ENCODE measurements around the gene STRA6. TPM values are rescaled to one million over a fixed set of nuclear protein-coding genes. Genes with fewer than 3 reads are reported as not detected.

Gene STRA6
- total RNA-seq, 4 donors from 2014 or later = 0.39 to 1.9 TPM; not detected in 2

GRCh38 chr15:74240897-74241614 lies 38.5 kb upstream of the STRA6 start:
- no peak for DNase-seq (ENCODE audit: low spot score in 2 of 2)
- Histone ChIP-seq H3K27ac (no peak overlapping the region), H3K27me3 (peaks cover 0 to 12% of the 10 kb centered on the region in 2 donors), H3K4me1 (peaks cover 0 to 34% (median 7%) of the 10 kb centered on the region in 4 donors), H3K9me3 (no peaks in the 10 kb centered on the region), H3K4me3 (no peak overlapping the region), H3K36me3 (no peaks in the 10 kb centered on the region)
- no peak for TF ChIP-seq CTCF (IDR thresholded peaks at IDR 0.05)
- no peak for TF ChIP-seq EP300 (IDR thresholded peaks at IDR 0.05)
- TF ChIP-seq POLR2A (IDR thresholded peaks at IDR 0.05) = no peak
- 59 to 69% methylated on average over 4 of the region's 4 CpGs for WGBS, 2 donors

DNA sequence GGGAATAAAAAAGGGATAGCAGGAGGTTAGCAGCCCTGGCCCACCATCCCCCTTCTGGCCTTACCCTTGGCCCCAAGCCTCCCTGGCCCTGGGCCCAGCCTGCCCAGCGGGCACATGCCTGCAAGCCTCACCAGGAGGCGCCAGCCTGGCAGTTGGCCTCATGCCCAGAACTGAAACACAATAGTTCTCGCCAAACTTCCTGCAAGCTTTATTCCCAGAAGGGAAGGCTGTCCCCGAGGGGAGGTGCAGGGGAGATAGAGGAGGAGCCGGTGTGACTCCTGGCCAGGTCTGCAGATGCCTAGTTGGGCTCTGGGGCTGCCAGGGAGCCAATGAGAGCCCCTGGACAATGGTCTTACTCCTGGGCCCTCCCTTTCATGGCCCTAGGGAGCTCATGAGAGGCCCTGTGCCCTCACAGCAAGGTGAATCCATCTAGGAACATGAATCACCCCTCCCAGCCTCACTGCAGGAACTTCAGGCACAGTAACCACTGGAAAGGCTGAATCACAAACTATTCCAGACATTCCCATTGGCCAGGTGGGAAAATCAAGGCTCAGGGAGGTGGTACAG lies 37.5 kb upstream of the STRA6 start:
- no peaks in the 10 kb centered on the region for H3K9me3 ChIP-seq
- DNase-seq (ENCODE audit: low spot score in 2 of 2) = peak; percentile 19 to 21
- H3K4me1 ChIP-seq = peaks cover 0 to 28% (median 6%) of the 10 kb centered on the region in 4 donors
- WGBS, 2 donors = 3 to 33% methylated on average over 1 to 5 of the region's 5 CpGs
- no peaks in the 10 kb centered on the region for H3K36me3 ChIP-seq
- H3K27me3 ChIP-seq = peaks cover 0 to 3% of the 10 kb centered on the region in 2 donors
- no peak overlapping the region for H3K27ac ChIP-seq
- no peak overlapping the region for H3K4me3 ChIP-seq
- TF ChIP-seq EP300 (IDR thresholded peaks at IDR 0.05) (peak in 1 of 2 donors; percentile 46), POLR2A (IDR thresholded peaks at IDR 0.05) (no peak), CTCF (IDR thresholded peaks at IDR 0.05) (peak in 4 of 5 experiments; percentile 15 to 42 (median 27))

- no peaks in the 10 kb centered on the region for H3K9me3 ChIP-seq
- no peak overlapping the region for H3K27ac ChIP-seq
- DNase-seq (ENCODE audit: low spot score in 2 of 2) = no peak
- H3K36me3 ChIP-seq = no peaks in the 10 kb centered on the region
- peaks cover 0 to 28% (median 6%) of the 10 kb centered on the region in 4 donors for H3K4me1 ChIP-seq
- TF ChIP-seq POLR2A (IDR thresholded peaks at IDR 0.05) = no peak
- TF ChIP-seq EP300 (IDR thresholded peaks at IDR 0.05) = no peak
- TF ChIP-seq CTCF (IDR thresholded peaks at IDR 0.05) = no peak
- 65 to 74% methylated on average over 6 of the region's 6 CpGs for WGBS, 2 donors
- H3K4me3 ChIP-seq = no peak overlapping the region
- H3K27me3 ChIP-seq = no peaks in the 10 kb centered on the region
Observed at GRCh38 chr15:74239051-74239705, 36.6 kb upstream of the STRA6 start.

DNA sequence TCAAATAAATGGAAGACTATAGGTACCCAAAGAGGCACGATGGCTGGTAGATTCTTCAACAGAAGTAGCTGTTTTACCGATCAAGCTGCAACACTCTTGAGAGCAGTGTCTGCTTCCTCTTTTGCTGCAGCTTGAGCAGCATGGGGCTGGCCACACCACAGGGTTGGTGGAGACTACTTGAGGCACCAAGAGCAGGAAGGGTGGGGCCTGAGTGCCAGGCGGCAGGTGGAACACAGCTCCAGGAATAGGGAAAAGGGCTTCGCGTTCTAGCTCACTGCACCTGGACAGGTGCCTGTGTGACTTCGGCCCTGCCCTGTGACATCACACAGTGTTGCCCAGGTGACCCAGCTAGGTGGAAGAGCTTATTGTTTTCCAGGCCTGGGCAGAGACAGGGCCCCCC lies 33.4 kb upstream of the STRA6 start, which contains the start of gene CCDC33:
TSS of gene CCDC33 (plus strand) at position 365 of the 400 bp plus-strand sequence. CDS start 394 bp downstream, outside the sequence.
- Histone ChIP-seq H3K27me3 (peaks cover 0 to under 1% of the 10 kb centered on the region in 2 donors), H3K4me3 (no peak within 1 kb of the TSS), H3K36me3 (no peaks in the 10 kb centered on the region), H3K27ac (no peak within 1 kb of the TSS), H3K4me1 (peaks cover 0 to 14% (median 2%) of the 10 kb centered on the region in 4 donors), H3K9me3 (no peaks in the 10 kb centered on the region)
- WGBS, 2 donors = 68 to 80% methylated on average over 6 of the region's 6 CpGs
- no peak for TF ChIP-seq POLR2A (IDR thresholded peaks at IDR 0.05)
- TF ChIP-seq EP300 (IDR thresholded peaks at IDR 0.05) = no peak
- TF ChIP-seq CTCF (IDR thresholded peaks at IDR 0.05) = no peak
- no peak for DNase-seq (ENCODE audit: low spot score in 2 of 2)

- Histone ChIP-seq H3K4me1 (peaks cover 0 to 2% (median 0%) of the 10 kb centered on the region in 4 donors), H3K4me3 (no peak overlapping the region), H3K27me3 (peaks cover 0 to 12% of the 10 kb centered on the region in 2 donors), H3K9me3 (no peaks in the 10 kb centered on the region), H3K36me3 (no peaks in the 10 kb centered on the region), H3K27ac (no peak overlapping the region)
- TF ChIP-seq CTCF (IDR thresholded peaks at IDR 0.05) (no peak), EP300 (IDR thresholded peaks at IDR 0.05) (no peak), POLR2A (IDR thresholded peaks at IDR 0.05) (no peak)
- DNase-seq (ENCODE audit: low spot score in 2 of 2) = no peak
- 80 to 91% methylated on average over 5 to 9 of the region's 9 CpGs for WGBS, 2 donors
Observed at GRCh38 chr15:74234598-74234875, 31.9 kb upstream of the STRA6 start.
